Right atrium auricular region (tissue), 2 donors: ENCODE measurements around the gene SPARCL1. TPM values are rescaled to one million over a fixed set of nuclear protein-coding genes. Genes with fewer than 3 reads are reported as not detected.
"Not testable (repeated sequence)": the region's sequence is repeated elsewhere in the genome, so short reads cannot be mapped to it uniquely, and the experiment has no call there.

ENCODE experiments used
- DNase-seq: peaks from one replicate; pipeline ENCODE4 v3.0.0-alpha.2; 2019; ENCODE audit warnings: low spot score
- H3K27ac ChIP-seq, 2 donors: fragments of 200-600 bp; sonication (generic); 1 replicate in 1 of 2; 2 replicates in 1 of 2; pipeline ENCODE4 v1.5.1; 2016 to 2019
- H3K27me3 ChIP-seq, 2 donors: fragments of 200-600 bp; sonication (generic); one replicate each; pipeline versions ENCODE4 v1.5.1 to v1.6.0; 2017 to 2019
- H3K36me3 ChIP-seq: fragments of 200-600 bp; sonication (generic); one replicate; pipeline ENCODE4 v1.5.1; 2016
- H3K4me1 ChIP-seq, 2 donors: fragments of 200-600 bp; sonication (generic); one replicate each; pipeline versions ENCODE4 v1.5.1 to v1.6.0; 2017 to 2019
- H3K4me3 ChIP-seq, 2 donors: fragments of 200-600 bp; sonication (generic); 1 replicate in 1 of 2; 2 replicates in 1 of 2; pipeline ENCODE4 v1.5.1; 2017 to 2019; ENCODE audit warnings: mild to moderate bottlenecking in 1 of 2, moderate library complexity in 1 of 2
- H3K9me3 ChIP-seq, 2 donors: fragments of 200-600 bp; sonication (generic); one replicate each; pipeline ENCODE4 v1.5.1; 2019
- total RNA-seq, 2 donors: library from RNA; depleted of rRNA; stranded (reverse); fragments of >200 nt; gene quantifications; one replicate each; pipeline ENCODE4 v1.1.0, GENCODE V29; 2016
- TF ChIP-seq, protein P1 (sequence below), 2 donors: fragments of 200-600 bp; sonication (generic); IDR thresholded peaks; one replicate each; pipeline ENCODE4 v1.5.1; 2019; ENCODE audit warnings: antibody characterized with exemption in 2 of 2

The SPARCL1 gene
- total RNA-seq, 2 donors from 2014 or later = 501 to 627 TPM

DNA sequence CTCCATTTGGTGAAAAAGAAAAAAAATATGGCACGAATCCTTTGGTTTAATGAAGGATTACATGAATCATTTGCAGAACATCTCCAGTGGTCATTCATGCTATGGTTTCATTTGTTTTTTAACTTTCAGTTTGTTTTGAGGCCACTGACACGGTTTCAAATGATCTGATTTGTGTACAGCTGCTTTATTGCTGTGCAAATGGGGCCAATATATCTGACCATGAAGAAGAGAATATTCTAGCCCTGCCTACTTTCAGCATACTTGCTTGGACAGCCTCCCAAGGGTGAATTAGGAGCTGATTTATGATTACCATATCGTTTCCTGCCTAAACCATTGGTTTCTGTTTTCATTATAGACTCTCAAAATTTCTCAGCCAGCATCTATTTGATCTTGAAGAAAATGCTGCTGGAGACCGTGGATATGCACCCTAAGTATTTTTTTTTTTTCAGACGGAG lies 30.7 kb downstream of the SPARCL1 start:
- Histone ChIP-seq H3K9me3 (no peaks in the 10 kb centered on the region), H3K27ac (peak overlapping the region; percentile 52 to 60), H3K36me3 (peaks cover 31% of the 10 kb centered on the region), H3K4me3 (no peak overlapping the region), H3K4me1 (peaks cover 0 to 25% of the 10 kb centered on the region in 2 donors), H3K27me3 (no peaks in the 10 kb centered on the region)
- no peak for DNase-seq
- TF ChIP-seq, protein P1, sequence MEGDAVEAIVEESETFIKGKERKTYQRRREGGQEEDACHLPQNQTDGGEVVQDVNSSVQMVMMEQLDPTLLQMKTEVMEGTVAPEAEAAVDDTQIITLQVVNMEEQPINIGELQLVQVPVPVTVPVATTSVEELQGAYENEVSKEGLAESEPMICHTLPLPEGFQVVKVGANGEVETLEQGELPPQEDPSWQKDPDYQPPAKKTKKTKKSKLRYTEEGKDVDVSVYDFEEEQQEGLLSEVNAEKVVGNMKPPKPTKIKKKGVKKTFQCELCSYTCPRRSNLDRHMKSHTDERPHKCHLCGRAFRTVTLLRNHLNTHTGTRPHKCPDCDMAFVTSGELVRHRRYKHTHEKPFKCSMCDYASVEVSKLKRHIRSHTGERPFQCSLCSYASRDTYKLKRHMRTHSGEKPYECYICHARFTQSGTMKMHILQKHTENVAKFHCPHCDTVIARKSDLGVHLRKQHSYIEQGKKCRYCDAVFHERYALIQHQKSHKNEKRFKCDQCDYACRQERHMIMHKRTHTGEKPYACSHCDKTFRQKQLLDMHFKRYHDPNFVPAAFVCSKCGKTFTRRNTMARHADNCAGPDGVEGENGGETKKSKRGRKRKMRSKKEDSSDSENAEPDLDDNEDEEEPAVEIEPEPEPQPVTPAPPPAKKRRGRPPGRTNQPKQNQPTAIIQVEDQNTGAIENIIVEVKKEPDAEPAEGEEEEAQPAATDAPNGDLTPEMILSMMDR (IDR thresholded peaks at IDR 0.05) = no peak

DNA sequence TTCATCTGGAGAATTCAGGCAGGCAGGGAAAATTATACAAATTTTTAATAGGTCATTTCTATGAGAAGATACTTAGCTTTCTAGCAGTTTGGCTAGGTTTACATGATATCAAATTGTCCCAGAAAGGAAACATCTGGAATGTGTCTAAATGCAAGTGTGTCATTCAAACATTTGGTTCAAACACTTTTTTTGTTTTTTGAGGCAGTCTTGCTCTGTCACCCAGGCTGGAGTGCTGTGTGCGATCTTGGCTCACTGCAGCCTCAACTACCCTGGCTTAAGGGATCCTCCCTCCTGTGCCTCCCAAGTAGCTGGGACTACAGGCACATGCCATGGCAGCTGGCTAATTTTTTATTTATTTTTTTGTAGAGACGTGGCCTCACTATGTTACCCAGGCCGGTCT lies 31.6 kb downstream of the SPARCL1 start:
- no peak for DNase-seq
- H3K27me3 ChIP-seq = no peaks in the 10 kb centered on the region
- peaks cover 39% of the 10 kb centered on the region for H3K36me3 ChIP-seq
- H3K9me3 ChIP-seq = no peaks in the 10 kb centered on the region
- no peak overlapping the region for H3K4me3 ChIP-seq
- TF ChIP-seq, protein P1 (IDR thresholded peaks at IDR 0.05) = no peak
- H3K4me1 ChIP-seq = peaks cover 0 to 26% of the 10 kb centered on the region in 2 donors
- peak overlapping the region; percentile 52 to 60 for H3K27ac ChIP-seq

DNA sequence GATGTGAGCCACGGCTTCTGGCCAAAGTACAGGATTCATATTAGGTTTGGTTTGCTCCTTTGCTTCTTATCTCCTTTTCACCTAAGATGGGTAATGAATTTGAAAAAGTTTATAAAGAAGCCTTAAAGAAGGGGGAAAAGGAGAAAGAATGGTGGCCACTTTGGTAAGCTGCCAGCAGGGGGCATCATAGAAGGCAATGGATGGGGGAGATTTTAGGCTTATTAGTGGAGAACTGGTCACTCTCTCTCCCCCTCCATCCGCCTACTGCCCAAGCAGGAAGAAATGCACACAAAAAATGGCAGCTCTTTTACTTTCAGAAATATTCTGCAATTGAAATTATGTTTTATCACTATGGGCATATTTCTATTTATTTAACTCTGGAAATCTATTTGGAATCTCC lies 32.0 kb downstream of the SPARCL1 start:
- Histone ChIP-seq H3K9me3 (no peaks in the 10 kb centered on the region), H3K4me3 (no peak overlapping the region), H3K27me3 (no peaks in the 10 kb centered on the region), H3K4me1 (peaks cover 0 to 22% of the 10 kb centered on the region in 2 donors), H3K36me3 (peaks cover 40% of the 10 kb centered on the region), H3K27ac (peak overlapping the region; percentile 52 to 60)
- TF ChIP-seq, protein P1 (IDR thresholded peaks at IDR 0.05) = peak; percentile 28 to 49
- DNase-seq = no peak

DNA sequence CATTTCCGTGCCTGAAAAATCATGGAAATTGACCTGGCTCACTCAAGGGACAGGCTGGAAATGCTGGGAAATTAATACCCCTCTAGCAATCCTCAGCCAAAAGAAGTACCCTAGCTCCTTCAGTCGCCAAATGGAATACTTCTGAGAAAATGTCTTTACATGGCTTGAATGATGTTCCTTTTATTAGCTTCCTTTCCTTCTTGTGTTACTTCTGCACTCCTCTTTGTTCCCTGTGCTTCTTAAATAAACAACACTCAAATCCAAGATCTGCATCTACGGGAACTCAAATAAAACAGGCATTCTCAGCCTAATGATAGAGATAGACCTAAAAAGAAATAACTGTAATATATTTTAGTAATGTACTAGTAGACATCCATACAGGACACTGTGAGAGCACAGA lies 36.1 kb downstream of the SPARCL1 start:
- Histone ChIP-seq H3K4me3 (no peak overlapping the region), H3K36me3 (peaks cover 78% of the 10 kb centered on the region), H3K9me3 (peaks cover 0 to 5% of the 10 kb centered on the region in 2 donors), H3K27ac (peak overlapping the region in 1 of 2 donors; percentile 15), H3K4me1 (peaks cover 0 to 16% of the 10 kb centered on the region in 2 donors), H3K27me3 (no peaks in the 10 kb centered on the region)
- TF ChIP-seq, protein P1 (IDR thresholded peaks at IDR 0.05) = no peak
- DNase-seq = no peak

DNA sequence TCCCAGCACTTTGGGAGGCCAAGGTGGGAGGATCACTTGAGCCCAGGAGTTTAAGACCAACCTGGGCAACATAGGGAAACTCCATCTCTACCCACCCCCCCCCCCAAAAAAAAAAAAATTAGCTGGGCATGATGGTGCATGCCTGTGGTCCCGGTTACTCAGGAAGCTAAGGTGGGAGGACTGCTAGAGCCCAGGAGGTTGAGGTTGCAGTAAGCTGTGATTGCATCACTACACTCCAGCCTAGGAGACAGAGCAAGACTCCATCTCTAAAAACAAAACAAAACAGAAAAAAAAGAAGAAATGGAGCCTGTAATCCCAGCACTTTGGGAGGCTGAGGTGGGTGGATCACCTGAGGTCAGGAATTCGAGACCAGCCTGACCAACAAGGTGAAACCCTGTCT lies 37.3 kb downstream of the SPARCL1 start:
- peak overlapping the region in 1 of 2 donors; percentile 15 for H3K27ac ChIP-seq
- H3K9me3 ChIP-seq, DNase-seq, H3K4me3 ChIP-seq, H3K27me3 ChIP-seq: not testable (repeated sequence)
- peaks cover 81% of the 10 kb centered on the region for H3K36me3 ChIP-seq
- peaks cover 0 to 16% of the 10 kb centered on the region in 2 donors for H3K4me1 ChIP-seq

DNA sequence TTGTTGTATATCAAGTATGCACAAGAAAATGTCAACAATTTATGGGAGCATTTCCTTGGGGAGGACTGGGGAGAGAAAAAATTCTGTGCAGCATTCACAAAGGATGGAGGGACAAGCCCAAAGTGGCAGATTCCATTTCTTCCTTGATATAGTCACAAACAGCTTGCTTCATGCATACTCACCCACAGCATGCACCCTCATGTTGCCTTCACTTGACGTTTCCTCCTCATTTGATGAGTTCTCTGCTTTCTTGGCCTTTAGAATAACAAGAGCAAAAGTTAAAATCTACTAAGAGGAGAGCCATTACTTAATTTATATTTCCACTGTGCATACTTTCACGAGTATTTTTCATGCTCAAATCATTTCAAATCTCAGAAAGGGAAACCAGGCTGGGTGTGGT lies 37.7 kb downstream of the SPARCL1 start:
- Histone ChIP-seq H3K4me3 (no peak overlapping the region), H3K9me3 (peaks cover 0 to 6% of the 10 kb centered on the region in 2 donors), H3K27me3 (no peaks in the 10 kb centered on the region), H3K36me3 (peaks cover 81% of the 10 kb centered on the region), H3K4me1 (peaks cover 0 to 16% of the 10 kb centered on the region in 2 donors), H3K27ac (peak overlapping the region in 1 of 2 donors; percentile 15)
- no peak for DNase-seq
- TF ChIP-seq, protein P1 (IDR thresholded peaks at IDR 0.05) = no peak
